Measurements from ENCODE around the gene IQCM. TPM values are rescaled to one million over a fixed set of nuclear protein-coding genes. Genes with fewer than 3 reads are reported as not detected.

The IQCM gene
- polyA plus RNA-seq, 1 of the 3 experiments (the other 2 are of a cell fraction), result not detected

DNA sequence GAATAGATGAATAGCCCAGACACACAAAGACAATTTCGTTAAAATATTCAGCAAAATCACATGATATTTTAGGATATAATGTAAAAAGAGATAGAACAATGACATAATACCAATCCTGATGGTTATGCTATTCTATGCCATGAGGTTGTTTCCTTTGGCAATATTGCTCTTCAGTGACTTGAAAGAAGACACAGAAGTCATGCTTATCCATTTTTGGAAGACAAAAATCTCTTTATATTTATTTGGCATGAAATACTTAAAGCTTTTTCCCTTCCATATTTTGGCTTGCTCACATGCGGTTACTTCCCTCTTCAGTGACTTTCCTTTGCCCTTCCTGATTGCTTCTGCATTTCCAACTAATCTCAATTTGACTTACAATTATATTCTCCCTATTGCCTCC, 314.8 kb downstream of the IQCM start:
- CTCF ChIA-PET, result no interaction called here
- no peak overlapping the region for H3K4me3 ChIP-seq (ENCODE audit: low read depth in 2 of 2, low read length in 1 of 2)
- H3F3A ChIP-seq (replicated peaks; ENCODE audit: insufficient read depth), result no peaks in the 10 kb centered on the region
- no peak overlapping the region for H3K27ac ChIP-seq (ENCODE audit: low read depth in 2 of 2, low read length in 1 of 2)
- H3K4me1 ChIP-seq (ENCODE audit: control insufficient read depth in 1 of 2, insufficient read depth in 2 of 2, low read depth in 1 of 2, low read length in 1 of 2), result no peaks in the 10 kb centered on the region
- no peak overlapping the region for H3K9ac ChIP-seq
- POLR2A ChIA-PET, result no interaction called here
- no peaks in the 10 kb centered on the region for H4K20me1 ChIP-seq (ENCODE audit: insufficient read depth)
- no peak for DNase-seq
- H3K27me3 ChIP-seq (ENCODE audit: insufficient read depth), result no peaks in the 10 kb centered on the region
- H3K9me2 ChIP-seq, result no peaks in the 10 kb centered on the region
- H3K9me3 ChIP-seq, result no peaks in the 10 kb centered on the region
- H3K4me2 ChIP-seq, result no peak overlapping the region
- no peaks in the 10 kb centered on the region for H3K79me2 ChIP-seq (ENCODE audit: insufficient read depth)
- H3K36me3 ChIP-seq (replicated peaks in 1 of 2; ENCODE audit: control insufficient read depth in 1 of 2, insufficient read depth in 2 of 2, low read length in 1 of 2), result no peaks in the 10 kb centered on the region
- WGBS (ENCODE audit: low lambda C conversion rate), result 1% methylated on average over 2 of the region's 2 CpGs
- no peak overlapping the region for H2AFZ ChIP-seq (ENCODE audit: low read depth)
- no peak for TF ChIP-seq FOXM1 (IDR thresholded peaks at IDR 0.05; ENCODE audit: low read depth)
- TF ChIP-seq NRF1 (IDR thresholded peaks at IDR 0.05; ENCODE audit: low read depth, low read length), result no peak
- TF ChIP-seq FOSL2 (IDR thresholded peaks at IDR 0.05; ENCODE audit: borderline replicate concordance, low read depth), result no peak
- TF ChIP-seq PBX3 (IDR thresholded peaks at IDR 0.05), result no peak
- TF ChIP-seq USF1 (IDR thresholded peaks at IDR 0.05; ENCODE audit: borderline replicate concordance, low read depth), result no peak
- no peak for TF ChIP-seq TEAD4 (IDR thresholded peaks at IDR 0.05; ENCODE audit: borderline replicate concordance, insufficient read depth)
- no peak for TF ChIP-seq USF2 (IDR thresholded peaks at IDR 0.05; ENCODE audit: borderline replicate concordance, low read depth, low read length)
- TF ChIP-seq ELF1 (IDR thresholded peaks at IDR 0.05), result no peak
- TF ChIP-seq CHD2 (IDR thresholded peaks at IDR 0.05; ENCODE audit: low read length, partially characterized antibody), result no peak
- TF ChIP-seq GABPA (IDR thresholded peaks at IDR 0.05; ENCODE audit: low read depth), result no peak
- TF ChIP-seq ZBTB33 (IDR thresholded peaks at IDR 0.05; ENCODE audit: borderline replicate concordance, low read depth), result no peak
- no peak for TF ChIP-seq JUND (IDR thresholded peaks at IDR 0.05)
- TF ChIP-seq SMC3 (IDR thresholded peaks at IDR 0.05; ENCODE audit: low read depth, low read length), result no peak

GRCh38 chr4:149499726-149500125, 315.9 kb downstream of the IQCM start:
- Histone ChIP-seq H3F3A (replicated peaks; ENCODE audit: insufficient read depth) (no peaks in the 10 kb centered on the region), H3K9ac (no peak overlapping the region), H3K4me1 (ENCODE audit: control insufficient read depth in 1 of 2, insufficient read depth in 2 of 2, low read depth in 1 of 2, low read length in 1 of 2) (no peaks in the 10 kb centered on the region), H2AFZ (ENCODE audit: low read depth) (no peak overlapping the region), H3K4me2 (no peak overlapping the region), H3K27ac (ENCODE audit: low read depth in 2 of 2, low read length in 1 of 2) (no peak overlapping the region), H3K79me2 (ENCODE audit: insufficient read depth) (no peaks in the 10 kb centered on the region), H3K27me3 (ENCODE audit: insufficient read depth) (no peaks in the 10 kb centered on the region), H3K9me2 (no peaks in the 10 kb centered on the region), H3K9me3 (no peaks in the 10 kb centered on the region), H4K20me1 (ENCODE audit: insufficient read depth) (no peaks in the 10 kb centered on the region), H3K4me3 (ENCODE audit: low read depth in 2 of 2, low read length in 1 of 2) (no peak overlapping the region), H3K36me3 (replicated peaks in 1 of 2; ENCODE audit: control insufficient read depth in 1 of 2, insufficient read depth in 2 of 2, low read length in 1 of 2) (no peaks in the 10 kb centered on the region)
- ChIA-PET CTCF (no interaction called here), POLR2A (no interaction called here)
- TF ChIP-seq GABPA (IDR thresholded peaks at IDR 0.05; ENCODE audit: low read depth) (no peak), RAD21 (IDR thresholded peaks at IDR 0.05; ENCODE audit: low read length) (no peak), RXRA (IDR thresholded peaks at IDR 0.05; ENCODE audit: borderline replicate concordance, low read depth) (no peak), RCOR1 (IDR thresholded peaks at IDR 0.05; ENCODE audit: low read length) (no peak), SMC3 (IDR thresholded peaks at IDR 0.05; ENCODE audit: low read depth, low read length) (no peak), JUND (IDR thresholded peaks at IDR 0.05) (no peak), FOXM1 (IDR thresholded peaks at IDR 0.05; ENCODE audit: low read depth) (no peak), NFIC (IDR thresholded peaks at IDR 0.05; ENCODE audit: borderline replicate concordance) (no peak), ELF1 (IDR thresholded peaks at IDR 0.05) (no peak), TAF1 (IDR thresholded peaks at IDR 0.05; ENCODE audit: borderline replicate concordance, low read depth, low read length) (no peak), FOSL2 (IDR thresholded peaks at IDR 0.05; ENCODE audit: borderline replicate concordance, low read depth) (no peak)
- 7% methylated on average over 2 of the region's 2 CpGs for WGBS (ENCODE audit: low lambda C conversion rate)
- DNase-seq, result no peak

Measured in SK-N-SH (cell line).